ENCODE data around the gene RNPS1. TPM values are rescaled to one million over a fixed set of nuclear protein-coding genes. Genes with fewer than 3 reads are reported as not detected.

The RNPS1 gene
- total and polyA plus RNA-seq, 9 donors: 78.0 to 172 (median 138) TPM

GRCh38 chr16:2299915-2300192 is 31.9 kb upstream of the RNPS1 start:
- Histone ChIP-seq H3K9me3 (no peaks in the 10 kb centered on the region), H3K36me3 (no peaks in the 10 kb centered on the region), H3K4me1 (ENCODE audit: insufficient read depth) (peaks cover 2% of the 10 kb centered on the region), H3K4me3 (no peak overlapping the region), H3K27me3 (no peaks in the 10 kb centered on the region), H3K27ac (no peak overlapping the region)
- 55 to 67% (median 65%) methylated on average over 10 of the region's 10 CpGs for WGBS, 3 donors
- DNase-seq: no peak
- TF ChIP-seq, protein P1, sequence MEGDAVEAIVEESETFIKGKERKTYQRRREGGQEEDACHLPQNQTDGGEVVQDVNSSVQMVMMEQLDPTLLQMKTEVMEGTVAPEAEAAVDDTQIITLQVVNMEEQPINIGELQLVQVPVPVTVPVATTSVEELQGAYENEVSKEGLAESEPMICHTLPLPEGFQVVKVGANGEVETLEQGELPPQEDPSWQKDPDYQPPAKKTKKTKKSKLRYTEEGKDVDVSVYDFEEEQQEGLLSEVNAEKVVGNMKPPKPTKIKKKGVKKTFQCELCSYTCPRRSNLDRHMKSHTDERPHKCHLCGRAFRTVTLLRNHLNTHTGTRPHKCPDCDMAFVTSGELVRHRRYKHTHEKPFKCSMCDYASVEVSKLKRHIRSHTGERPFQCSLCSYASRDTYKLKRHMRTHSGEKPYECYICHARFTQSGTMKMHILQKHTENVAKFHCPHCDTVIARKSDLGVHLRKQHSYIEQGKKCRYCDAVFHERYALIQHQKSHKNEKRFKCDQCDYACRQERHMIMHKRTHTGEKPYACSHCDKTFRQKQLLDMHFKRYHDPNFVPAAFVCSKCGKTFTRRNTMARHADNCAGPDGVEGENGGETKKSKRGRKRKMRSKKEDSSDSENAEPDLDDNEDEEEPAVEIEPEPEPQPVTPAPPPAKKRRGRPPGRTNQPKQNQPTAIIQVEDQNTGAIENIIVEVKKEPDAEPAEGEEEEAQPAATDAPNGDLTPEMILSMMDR (IDR thresholded peaks at IDR 0.05): no peak
- no peak for TF ChIP-seq EP300 (IDR thresholded peaks at IDR 0.05)
- TF ChIP-seq POLR2A (IDR thresholded peaks at IDR 0.05): no peak
- intact Hi-C loops (cut with DNase I): loop anchor here in 1 of 4 donors (5.0 kb wide), 1 partner anchor 1228 kb away; the partner anchor contains the start of gene SSTR5

DNA sequence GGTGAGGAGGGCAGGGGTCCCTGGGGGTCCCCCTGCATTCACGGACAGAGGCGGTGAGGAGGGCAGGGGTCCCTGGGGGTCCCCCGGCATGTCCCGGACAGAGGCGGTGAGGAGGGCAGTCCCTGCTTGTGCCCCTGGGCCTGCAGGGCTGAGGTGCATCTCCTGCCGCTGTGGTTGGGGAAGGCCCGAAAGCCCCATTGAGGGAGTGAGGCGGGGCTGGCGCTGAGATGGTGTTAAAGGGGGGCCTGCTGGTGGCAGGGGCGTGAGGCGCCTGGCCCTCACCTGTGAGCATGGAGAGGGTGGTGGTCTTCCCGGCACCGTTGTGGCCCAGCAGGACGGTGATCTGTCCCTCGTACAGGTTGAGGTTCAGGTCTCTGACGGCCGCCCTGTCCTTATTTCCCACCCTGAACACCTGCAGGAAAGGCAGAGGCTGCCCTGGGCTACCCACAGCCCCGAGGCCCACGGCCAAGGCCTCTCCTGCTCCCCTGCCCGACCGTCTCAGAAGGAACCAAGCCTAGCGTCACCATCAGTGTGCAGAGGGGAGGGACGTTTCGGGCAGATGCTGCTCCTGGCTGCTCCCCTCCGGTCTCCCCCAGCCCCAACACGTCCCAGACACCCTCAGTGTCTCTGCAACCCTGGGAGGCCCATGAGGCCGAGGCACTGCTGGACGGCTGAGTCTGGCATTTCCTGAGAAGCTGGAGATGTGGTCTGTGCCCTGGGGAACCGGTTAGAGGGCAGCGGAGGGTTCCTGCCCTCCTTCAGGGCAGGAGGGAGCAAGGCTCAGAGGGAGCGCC is 31.4 kb upstream of the RNPS1 start:
- Histone ChIP-seq H3K27ac (no peak overlapping the region), H3K36me3 (no peaks in the 10 kb centered on the region), H3K4me3 (no peak overlapping the region), H3K9me3 (no peaks in the 10 kb centered on the region), H3K27me3 (no peaks in the 10 kb centered on the region), H3K4me1 (ENCODE audit: insufficient read depth) (peaks cover 2% of the 10 kb centered on the region)
- intact Hi-C loops (cut with DNase I): no loop called here
- TF ChIP-seq POLR2A (IDR thresholded peaks at IDR 0.05): no peak
- TF ChIP-seq, protein P1 (IDR thresholded peaks at IDR 0.05): no peak
- no peak for TF ChIP-seq EP300 (IDR thresholded peaks at IDR 0.05)
- no peak for DNase-seq
- WGBS, 3 donors: 77 to 81% (median 80%) methylated on average over 31 of the region's 31 CpGs

GRCh38 chr16:2298621-2299020 is 30.7 kb upstream of the RNPS1 start:
- 87 to 91% (median 89%) methylated on average over 6 to 9 of the region's 9 CpGs for WGBS, 3 donors

GRCh38 chr16:2297506-2297860 is 29.6 kb upstream of the RNPS1 start:
- DNase-seq: no peak
- WGBS, 3 donors: 95 to 97% (median 96%) methylated on average over 21 to 22 of the region's 22 CpGs
- Histone ChIP-seq H3K9me3 (no peaks in the 10 kb centered on the region), H3K27ac (no peak overlapping the region), H3K4me3 (no peak overlapping the region), H3K36me3 (no peaks in the 10 kb centered on the region), H3K27me3 (no peaks in the 10 kb centered on the region), H3K4me1 (ENCODE audit: insufficient read depth) (peaks cover 2% of the 10 kb centered on the region)
- intact Hi-C loops (cut with DNase I): no loop called here
- TF ChIP-seq EP300 (IDR thresholded peaks at IDR 0.05): no peak
- TF ChIP-seq POLR2A (IDR thresholded peaks at IDR 0.05): no peak
- TF ChIP-seq, protein P1 (IDR thresholded peaks at IDR 0.05): no peak

More at GRCh38 chr16:2298621-2299020, 30.7 kb upstream of the RNPS1 start:
- no peaks in the 10 kb centered on the region for H3K36me3 ChIP-seq
- no peaks in the 10 kb centered on the region for H3K9me3 ChIP-seq
- no peaks in the 10 kb centered on the region for H3K27me3 ChIP-seq
- intact Hi-C loops (cut with DNase I): no loop called here
- no peak for DNase-seq
- H3K4me1 ChIP-seq (ENCODE audit: insufficient read depth): peaks cover 2% of the 10 kb centered on the region
- TF ChIP-seq POLR2A (IDR thresholded peaks at IDR 0.05) (no peak), EP300 (IDR thresholded peaks at IDR 0.05) (no peak)
- TF ChIP-seq, protein P1 (IDR thresholded peaks at IDR 0.05): no peak
- no peak overlapping the region for H3K4me3 ChIP-seq
- no peak overlapping the region for H3K27ac ChIP-seq

Measured in ovary (tissue), 9 donors.